ENCODE measurements around the gene ZNF892.

GRCh38 chr2:95171902-95172301 lies 35.4 kb upstream of the ZNF892 start:
- TF ChIP-seq GATA3 (IDR thresholded peaks at IDR 0.05; ENCODE audit: low read depth, low read length), result no peak
- TF ChIP-seq GATA2 (IDR thresholded peaks at IDR 0.05; ENCODE audit: low read depth, low read length), result no peak

All from SH-SY5Y (cell line).